Activated CD8-positive, alpha-beta memory T cell treated with anti-CD3 and anti-CD28 coated beads, Interleukin-2, amount 50 U/mL, for 48 hours (primary cell): Measurements from ENCODE around the gene ANKS1B.
"Not testable (repeated sequence)": the region's sequence is repeated elsewhere in the genome, so short reads cannot be mapped to it uniquely, and the experiment has no call there.

Experiments used
- DNase-seq: peaks from one replicate; pipeline ENCODE4 v3.0.0-alpha.2; 2020

Gene ANKS1B

GRCh38 chr12:99339663-99340062 is 645.1 kb downstream of the ANKS1B start:
- no peak for DNase-seq

GRCh38 chr12:99334285-99335056 is 650.3 kb downstream of the ANKS1B start:
- DNase-seq, result no peak

GRCh38 chr12:99332936-99333591 is 651.7 kb downstream of the ANKS1B start:
- no peak for DNase-seq

- DNase-seq, result no peak
Measured at GRCh38 chr12:99330216-99330615, 654.5 kb downstream of the ANKS1B start.

GRCh38 chr12:99321210-99321609 is 663.5 kb downstream of the ANKS1B start:
- not testable (repeated sequence) for DNase-seq

GRCh38 chr12:99311373-99311772 is 673.4 kb downstream of the ANKS1B start:
- no peak for DNase-seq

- no peak for DNase-seq
Measured at GRCh38 chr12:99309812-99310211, 674.9 kb downstream of the ANKS1B start.

GRCh38 chr12:99302874-99303273 is 681.9 kb downstream of the ANKS1B start:
- no peak for DNase-seq

- no peak for DNase-seq
Measured at GRCh38 chr12:99287136-99287535, 697.6 kb downstream of the ANKS1B start.

- DNase-seq, result no peak
Measured at GRCh38 chr12:99284161-99284560, 700.6 kb downstream of the ANKS1B start.

GRCh38 chr12:99282624-99283023 is 702.1 kb downstream of the ANKS1B start:
- DNase-seq, result no peak

- DNase-seq, result no peak
Measured at GRCh38 chr12:99282086-99282485, 702.6 kb downstream of the ANKS1B start.

- DNase-seq, result no peak
Measured at GRCh38 chr12:99281277-99281676, 703.5 kb downstream of the ANKS1B start.

GRCh38 chr12:99278899-99279298 is 705.8 kb downstream of the ANKS1B start:
- DNase-seq, result no peak

- no peak for DNase-seq
Measured at GRCh38 chr12:99277591-99278379, 707.0 kb downstream of the ANKS1B start.

- DNase-seq, result no peak
Measured at GRCh38 chr12:99271071-99271470, 713.7 kb downstream of the ANKS1B start.

- DNase-seq, result no peak
Measured at GRCh38 chr12:99267038-99267437, 717.7 kb downstream of the ANKS1B start.

- DNase-seq, result no peak
Measured at GRCh38 chr12:99265648-99266047, 719.1 kb downstream of the ANKS1B start.

GRCh38 chr12:99261256-99261655 is 723.5 kb downstream of the ANKS1B start:
- DNase-seq, result no peak

- no peak for DNase-seq
Measured at GRCh38 chr12:99260456-99260996, 724.2 kb downstream of the ANKS1B start.

GRCh38 chr12:99259040-99259934 is 725.4 kb downstream of the ANKS1B start:
- DNase-seq, result no peak

- no peak for DNase-seq
Measured at GRCh38 chr12:99257672-99258071, 727.1 kb downstream of the ANKS1B start.
